ENCODE results near the gene DNAH17. TPM values are rescaled to one million over a fixed set of nuclear protein-coding genes. Genes with fewer than 3 reads are reported as not detected.
A peak's percentile ranks its signal among the peaks of the same experiment; 100 is the strongest.

The DNAH17 gene
- total RNA-seq, 2 donors from 2014 or later: 0.13 to 0.64 TPM

DNA sequence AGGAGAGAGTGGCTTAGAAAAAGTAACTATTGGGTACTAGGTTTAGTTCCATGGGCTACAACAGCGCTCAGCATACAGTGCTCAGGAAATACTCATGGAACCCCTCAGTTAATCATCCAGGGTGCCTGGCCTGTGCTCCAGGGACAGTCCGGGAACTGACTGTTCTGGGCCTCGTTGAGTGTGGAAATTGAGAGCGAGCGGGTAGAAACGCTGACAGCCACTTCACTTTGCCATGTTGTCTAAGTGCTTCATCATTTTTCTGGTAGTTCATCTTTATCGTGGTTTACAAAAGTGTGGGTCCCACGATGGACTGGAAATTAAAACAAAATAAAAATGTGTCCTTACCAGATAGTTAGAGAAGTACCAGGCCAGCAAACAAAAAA, 31.6 kb upstream of the DNAH17 start:
- peaks cover 7% of the 10 kb centered on the region for H3K27me3 Mint-ChIP-seq (ENCODE audit: insufficient read depth)
- peaks cover 14% of the 10 kb centered on the region for H3K4me1 Mint-ChIP-seq
- H3K27ac Mint-ChIP-seq: no peak overlapping the region
- Histone ChIP-seq H3K36me3 (ENCODE audit: control insufficient read depth, insufficient read depth, low read length) (no peaks in the 10 kb centered on the region), H3K27me3 (ENCODE audit: control insufficient read depth, insufficient read depth, low read length, poor library complexity, severe bottlenecking) (no peaks in the 10 kb centered on the region), H3K27ac (ENCODE audit: low read depth, low read length) (no peak overlapping the region), H3K9ac (ENCODE audit: extremely low read depth, low read length, poor library complexity, severe bottlenecking) (no peak overlapping the region), H3K4me3 (ENCODE audit: low read length) (no peak overlapping the region), H3K9me3 (ENCODE audit: control insufficient read depth, low read length) (no peaks in the 10 kb centered on the region), H3K4me1 (ENCODE audit: control insufficient read depth, insufficient read depth, low read length) (peaks cover 5% of the 10 kb centered on the region)
- DNase-seq: no peak
- H3K4me3 Mint-ChIP-seq: no peak overlapping the region
- no peaks in the 10 kb centered on the region for H3K36me3 Mint-ChIP-seq (ENCODE audit: low read depth)
- TF ChIP-seq, protein P1, sequence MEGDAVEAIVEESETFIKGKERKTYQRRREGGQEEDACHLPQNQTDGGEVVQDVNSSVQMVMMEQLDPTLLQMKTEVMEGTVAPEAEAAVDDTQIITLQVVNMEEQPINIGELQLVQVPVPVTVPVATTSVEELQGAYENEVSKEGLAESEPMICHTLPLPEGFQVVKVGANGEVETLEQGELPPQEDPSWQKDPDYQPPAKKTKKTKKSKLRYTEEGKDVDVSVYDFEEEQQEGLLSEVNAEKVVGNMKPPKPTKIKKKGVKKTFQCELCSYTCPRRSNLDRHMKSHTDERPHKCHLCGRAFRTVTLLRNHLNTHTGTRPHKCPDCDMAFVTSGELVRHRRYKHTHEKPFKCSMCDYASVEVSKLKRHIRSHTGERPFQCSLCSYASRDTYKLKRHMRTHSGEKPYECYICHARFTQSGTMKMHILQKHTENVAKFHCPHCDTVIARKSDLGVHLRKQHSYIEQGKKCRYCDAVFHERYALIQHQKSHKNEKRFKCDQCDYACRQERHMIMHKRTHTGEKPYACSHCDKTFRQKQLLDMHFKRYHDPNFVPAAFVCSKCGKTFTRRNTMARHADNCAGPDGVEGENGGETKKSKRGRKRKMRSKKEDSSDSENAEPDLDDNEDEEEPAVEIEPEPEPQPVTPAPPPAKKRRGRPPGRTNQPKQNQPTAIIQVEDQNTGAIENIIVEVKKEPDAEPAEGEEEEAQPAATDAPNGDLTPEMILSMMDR (conservative IDR thresholded peaks at IDR 0.05): no peak
- H3K9me3 Mint-ChIP-seq: peaks cover 2% of the 10 kb centered on the region
- WGBS, 2 experiments (ENCODE audit: insufficient coverage in 1 of 2, insufficient read length in 1 of 2): 95 to 96% methylated on average over 7 to 8 of the region's 8 CpGs

DNA sequence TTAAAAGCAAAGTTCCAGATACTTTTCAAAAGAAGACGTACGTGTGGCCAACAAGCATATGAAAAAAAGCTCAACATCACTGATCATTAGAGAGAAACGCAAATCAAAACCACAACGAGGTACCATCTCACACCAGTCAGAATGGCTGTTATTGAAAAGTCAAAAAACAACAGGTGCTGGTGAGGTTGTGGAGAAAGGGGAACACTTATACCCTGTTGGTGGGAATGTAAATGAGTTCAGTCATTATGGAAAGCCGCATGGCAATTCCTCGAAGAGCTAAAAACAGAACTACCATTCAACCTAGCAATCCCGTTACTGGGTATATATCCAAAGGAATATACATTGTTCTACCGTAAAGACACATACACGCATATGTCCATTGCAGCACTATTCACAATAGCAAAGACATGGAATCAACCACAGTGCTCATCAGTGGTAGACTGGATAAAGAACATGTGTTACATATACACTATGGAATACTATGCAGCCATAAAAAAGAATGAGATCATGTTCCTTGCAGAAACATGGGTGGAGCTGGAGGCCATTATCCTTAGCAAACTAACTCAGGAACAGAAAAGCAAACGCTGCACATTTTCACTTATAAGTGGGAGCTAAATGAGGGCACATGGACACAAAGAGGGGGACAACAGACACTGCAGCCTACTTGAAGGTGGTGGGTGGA, 31.1 kb upstream of the DNAH17 start:
- DNase-seq: no peak
- Mint-ChIP-seq H3K27me3 (ENCODE audit: insufficient read depth) (peaks cover 7% of the 10 kb centered on the region), H3K4me1 (peaks cover 14% of the 10 kb centered on the region), H3K27ac (no peak overlapping the region), H3K4me3 (no peak overlapping the region), H3K9me3 (no peaks in the 10 kb centered on the region), H3K36me3 (ENCODE audit: low read depth) (no peaks in the 10 kb centered on the region)
- no peak overlapping the region for H3K9ac ChIP-seq (ENCODE audit: extremely low read depth, low read length, poor library complexity, severe bottlenecking)
- H3K9me3 ChIP-seq (ENCODE audit: control insufficient read depth, low read length): no peaks in the 10 kb centered on the region
- TF ChIP-seq, protein P1 (conservative IDR thresholded peaks at IDR 0.05): no peak
- no peak overlapping the region for H3K4me3 ChIP-seq (ENCODE audit: low read length)
- H3K36me3 ChIP-seq (ENCODE audit: control insufficient read depth, insufficient read depth, low read length): no peaks in the 10 kb centered on the region
- 93 to 94% methylated on average over 8 to 10 of the region's 10 CpGs for WGBS, 2 experiments (ENCODE audit: insufficient coverage in 1 of 2, insufficient read length in 1 of 2)
- no peaks in the 10 kb centered on the region for H3K27me3 ChIP-seq (ENCODE audit: control insufficient read depth, insufficient read depth, low read length, poor library complexity, severe bottlenecking)
- H3K4me1 ChIP-seq (ENCODE audit: control insufficient read depth, insufficient read depth, low read length): peaks cover 5% of the 10 kb centered on the region
- H3K27ac ChIP-seq (ENCODE audit: low read depth, low read length): no peak overlapping the region

- DNase-seq: peak; percentile 70
- Mint-ChIP-seq H3K4me3 (no peak overlapping the region), H3K4me1 (peaks cover 14% of the 10 kb centered on the region), H3K27me3 (ENCODE audit: insufficient read depth) (peaks cover 7% of the 10 kb centered on the region), H3K36me3 (ENCODE audit: low read depth) (no peaks in the 10 kb centered on the region), H3K9me3 (no peaks in the 10 kb centered on the region), H3K27ac (peak overlapping the region; percentile 60)
- H3K9ac ChIP-seq (ENCODE audit: extremely low read depth, low read length, poor library complexity, severe bottlenecking): no peak overlapping the region
- TF ChIP-seq, protein P1 (conservative IDR thresholded peaks at IDR 0.05): no peak
- no peak overlapping the region for H3K4me3 ChIP-seq (ENCODE audit: low read length)
- H3K9me3 ChIP-seq (ENCODE audit: control insufficient read depth, low read length): no peaks in the 10 kb centered on the region
- no peak overlapping the region for H3K27ac ChIP-seq (ENCODE audit: low read depth, low read length)
- H3K4me1 ChIP-seq (ENCODE audit: control insufficient read depth, insufficient read depth, low read length): peaks cover 5% of the 10 kb centered on the region
- 31% methylated on average over 6 of the region's 6 CpGs; no CpG with 5 or more reads in 1 of the 2 experiments for WGBS, 2 experiments (ENCODE audit: insufficient coverage in 1 of 2, insufficient read length in 1 of 2)
- H3K27me3 ChIP-seq (ENCODE audit: control insufficient read depth, insufficient read depth, low read length, poor library complexity, severe bottlenecking): no peaks in the 10 kb centered on the region
- H3K36me3 ChIP-seq (ENCODE audit: control insufficient read depth, insufficient read depth, low read length): no peaks in the 10 kb centered on the region
Measured at GRCh38 chr17:78607038-78607437, 29.8 kb upstream of the DNAH17 start.

All from endodermal cell (in vitro differentiated cells).